Astrocyte (in vitro differentiated cells and primary cell): Measurements from ENCODE around the gene OR11G2.

Source experiments
- EZH2 ChIP-seq: IDR thresholded peaks from 2 replicates; pipeline ENCODE4 v1.6.1; 2012; ENCODE audit warnings: mild to moderate bottlenecking, low read length, inconsistent platforms; ENCODE audit not compliant: insufficient read depth
- TF ChIP-seq, protein P1 (sequence below): IDR thresholded peaks from 2 replicates; pipeline ENCODE4 v1.5.1; 2011; ENCODE audit warnings: low read depth, mild to moderate bottlenecking, inconsistent platforms, low read length, moderate library complexity; ENCODE audit not compliant: insufficient read depth

DNA sequence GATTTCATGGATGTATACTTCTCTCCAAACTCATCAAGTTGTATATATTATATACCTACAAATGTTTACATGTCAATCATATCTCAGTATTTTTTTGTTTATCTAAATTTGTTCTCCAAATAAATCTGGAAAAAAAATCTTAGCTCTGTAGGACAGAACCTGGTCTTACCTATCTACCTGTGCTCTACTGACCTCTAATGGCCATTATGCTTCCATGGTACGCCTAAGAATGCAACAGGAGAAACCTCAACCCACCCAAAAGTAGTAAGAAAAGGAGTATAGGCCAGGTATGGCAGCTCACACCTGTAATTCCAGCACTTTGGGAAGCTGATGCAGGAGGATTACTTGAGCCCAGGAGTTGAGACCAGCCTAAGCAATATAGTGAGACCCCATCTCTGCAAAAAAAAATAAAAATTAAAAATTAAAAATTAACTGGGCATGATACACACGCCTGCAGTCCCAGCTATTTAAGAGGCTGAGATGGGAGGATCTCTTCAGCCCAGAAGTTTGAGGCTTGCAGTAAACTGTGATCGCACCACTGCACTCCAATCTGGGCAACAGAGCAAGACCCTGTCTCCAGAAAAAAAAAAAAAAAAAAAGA is 57.0 kb downstream of the OR11G2 start:
- TF ChIP-seq, protein P1, sequence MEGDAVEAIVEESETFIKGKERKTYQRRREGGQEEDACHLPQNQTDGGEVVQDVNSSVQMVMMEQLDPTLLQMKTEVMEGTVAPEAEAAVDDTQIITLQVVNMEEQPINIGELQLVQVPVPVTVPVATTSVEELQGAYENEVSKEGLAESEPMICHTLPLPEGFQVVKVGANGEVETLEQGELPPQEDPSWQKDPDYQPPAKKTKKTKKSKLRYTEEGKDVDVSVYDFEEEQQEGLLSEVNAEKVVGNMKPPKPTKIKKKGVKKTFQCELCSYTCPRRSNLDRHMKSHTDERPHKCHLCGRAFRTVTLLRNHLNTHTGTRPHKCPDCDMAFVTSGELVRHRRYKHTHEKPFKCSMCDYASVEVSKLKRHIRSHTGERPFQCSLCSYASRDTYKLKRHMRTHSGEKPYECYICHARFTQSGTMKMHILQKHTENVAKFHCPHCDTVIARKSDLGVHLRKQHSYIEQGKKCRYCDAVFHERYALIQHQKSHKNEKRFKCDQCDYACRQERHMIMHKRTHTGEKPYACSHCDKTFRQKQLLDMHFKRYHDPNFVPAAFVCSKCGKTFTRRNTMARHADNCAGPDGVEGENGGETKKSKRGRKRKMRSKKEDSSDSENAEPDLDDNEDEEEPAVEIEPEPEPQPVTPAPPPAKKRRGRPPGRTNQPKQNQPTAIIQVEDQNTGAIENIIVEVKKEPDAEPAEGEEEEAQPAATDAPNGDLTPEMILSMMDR = no peak
- TF ChIP-seq EZH2 = no peak
